HEK293T (cell line): ENCODE measurements around the gene SLC25A43.

Experiments
- CTCF ChIA-PET: fragments of 350-600 bp; formaldehyde crosslinking; extraction: SDS; loops from one replicate; lab custom pipeline; 2021; ENCODE audit warnings: antibody characterized with exemption, inconsistent platforms; lab: Yijun Ruan, JAX
- POLR2A ChIA-PET: fragments of 350-600 bp; formaldehyde crosslinking; extraction: SDS; loops from one replicate; lab custom pipeline; 2020; ENCODE audit warnings: antibody characterized with exemption, inconsistent platforms; lab: Yijun Ruan, JAX
- DNase-seq: peaks from one replicate; pipeline ENCODE4 v3.0.0; 2012; ENCODE audit warnings: mixed read lengths; ENCODE audit errors: extremely low spot score
- ARNT ChIP-seq: fragments of 450-650 bp; IDR thresholded peaks from 2 replicates; pipeline ENCODE4 v1.6.1; 2017; ENCODE audit warnings: mild to moderate bottlenecking
- BHLHE40 ChIP-seq: fragments of 450-650 bp; IDR thresholded peaks from 2 replicates; pipeline ENCODE4 v1.6.1; 2016; ENCODE audit warnings: mild to moderate bottlenecking, moderate library complexity, borderline replicate concordance
- CTBP1 ChIP-seq: fragments of 450-650 bp; IDR thresholded peaks from 2 replicates; pipeline ENCODE4 v1.6.1; 2016; ENCODE audit warnings: borderline replicate concordance
- ELF4 ChIP-seq: fragments of 450-650 bp; IDR thresholded peaks from 2 replicates; pipeline ENCODE4 v1.6.1; 2017; ENCODE audit warnings: antibody characterized with exemption
- FOXA1 ChIP-seq: fragments of 450-650 bp; IDR thresholded peaks from 2 replicates; pipeline ENCODE4 v1.6.1; 2016; ENCODE audit warnings: mild to moderate bottlenecking
- FOXK2 ChIP-seq: fragments of 450-650 bp; IDR thresholded peaks from 2 replicates; pipeline ENCODE4 v1.6.1; 2016; ENCODE audit warnings: mild to moderate bottlenecking
- FOXM1 ChIP-seq: fragments of 450-650 bp; IDR thresholded peaks from 2 replicates; pipeline ENCODE4 v1.6.1; 2017; ENCODE audit warnings: mild to moderate bottlenecking, borderline replicate concordance
- HDGF ChIP-seq: fragments of 450-650 bp; IDR thresholded peaks from 2 replicates; pipeline ENCODE4 v1.6.1; 2017; ENCODE audit warnings: antibody characterized with exemption, borderline replicate concordance
- L3MBTL2 ChIP-seq: fragments of 450-650 bp; conservative IDR thresholded peaks from 2 replicates; pipeline ENCODE4 v1.6.1; 2016; ENCODE audit warnings: mild to moderate bottlenecking
- LEF1 ChIP-seq: fragments of 450-650 bp; IDR thresholded peaks from 2 replicates; pipeline ENCODE4 v1.6.1; 2017; ENCODE audit warnings: mild to moderate bottlenecking, borderline replicate concordance
- NFRKB ChIP-seq: fragments of 450-650 bp; IDR thresholded peaks from 2 replicates; pipeline ENCODE4 v1.6.1; 2016; ENCODE audit warnings: mild to moderate bottlenecking, moderate library complexity
- PKNOX1 ChIP-seq: fragments of 450-650 bp; IDR thresholded peaks from 2 replicates; pipeline ENCODE4 v1.6.1; 2016
- SP1 ChIP-seq: fragments of 450-650 bp; IDR thresholded peaks from 2 replicates; pipeline ENCODE4 v1.6.1; 2017
- SUZ12 ChIP-seq: fragments of 450-650 bp; IDR thresholded peaks from 2 replicates; pipeline ENCODE4 v1.6.1; 2016; ENCODE audit warnings: mild to moderate bottlenecking
- TARDBP ChIP-seq: fragments of 450-650 bp; IDR thresholded peaks from 2 replicates; pipeline ENCODE4 v1.6.1; 2016
- ZNF384 ChIP-seq: fragments of 450-650 bp; IDR thresholded peaks from 2 replicates; pipeline ENCODE4 v1.6.1; 2016

The SLC25A43 gene

DNA sequence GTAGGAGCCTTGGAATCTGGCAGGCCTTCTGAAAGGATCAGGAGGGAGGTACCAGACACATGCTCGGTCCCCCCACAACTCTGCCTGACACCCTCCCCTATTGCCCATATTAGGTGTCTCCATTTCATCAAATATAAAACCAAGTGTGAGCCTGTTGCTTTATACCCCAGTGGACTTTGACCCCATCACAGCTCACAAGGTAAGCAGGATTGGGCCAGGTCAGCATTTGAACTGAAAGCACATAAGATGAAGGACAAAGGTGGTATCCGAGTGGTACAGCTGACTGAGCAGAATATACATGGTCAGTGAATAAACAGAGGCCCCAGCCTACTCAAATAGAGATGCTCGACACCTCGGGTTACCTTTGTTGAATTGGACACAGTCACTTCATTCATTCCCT is 20.0 kb downstream of the SLC25A43 start:
- no peak for TF ChIP-seq ARNT
- TF ChIP-seq CTBP1, result no peak
- TF ChIP-seq SP1, result no peak
- no peak for TF ChIP-seq ZNF384
- no peak for TF ChIP-seq L3MBTL2
- TF ChIP-seq FOXA1, result no peak
- no peak for TF ChIP-seq BHLHE40
- ChIA-PET POLR2A (no interaction called here), CTCF (interaction anchor here (1.0 kb wide), 1 partner anchor 71 kb away, joined by 3 read pairs; no protein-coding TSS in a partner anchor)
- DNase-seq, result no peak

GRCh38 chrX:119419898-119420297 is 20.8 kb downstream of the SLC25A43 start:
- no peak for DNase-seq
- CTCF ChIA-PET, result no interaction called here
- POLR2A ChIA-PET, result no interaction called here
- TF ChIP-seq PKNOX1 (no peak), FOXM1 (no peak), CTBP1 (no peak), FOXK2 (no peak), HDGF (no peak), SUZ12 (no peak), FOXA1 (no peak), L3MBTL2 (no peak)

- TF ChIP-seq FOXA1 (no peak), LEF1 (no peak), CTBP1 (no peak), FOXM1 (no peak), ELF4 (no peak), BHLHE40 (no peak), ZNF384 (no peak), L3MBTL2 (no peak), ARNT (no peak), SUZ12 (no peak), TARDBP (no peak), PKNOX1 (no peak), SP1 (no peak), FOXK2 (no peak), HDGF (no peak), NFRKB (no peak)
- no peak for DNase-seq
- CTCF ChIA-PET, result interaction anchor here (0.6 kb wide), 1 partner anchor 77 kb away, joined by 4 read pairs; no protein-coding TSS in a partner anchor
- POLR2A ChIA-PET, result no interaction called here
Measured at GRCh38 chrX:119421016-119421705, 22.0 kb downstream of the SLC25A43 start.

- CTCF ChIA-PET, result no interaction called here
- DNase-seq, result no peak
- TF ChIP-seq ZNF384 (no peak), BHLHE40 (no peak), CTBP1 (no peak), PKNOX1 (no peak), FOXM1 (no peak), HDGF (no peak), NFRKB (no peak), FOXK2 (no peak), LEF1 (no peak), SUZ12 (no peak), SP1 (no peak), TARDBP (no peak), ELF4 (no peak), L3MBTL2 (no peak), FOXA1 (no peak), ARNT (no peak)
- POLR2A ChIA-PET, result no interaction called here
Measured at GRCh38 chrX:119423631-119424030, 24.5 kb downstream of the SLC25A43 start.

GRCh38 chrX:119424999-119425398 is 25.9 kb downstream of the SLC25A43 start:
- POLR2A ChIA-PET, result no interaction called here
- no peak for TF ChIP-seq CTBP1
- TF ChIP-seq FOXM1, result no peak
- TF ChIP-seq FOXK2, result no peak
- TF ChIP-seq NFRKB, result no peak
- no peak for TF ChIP-seq L3MBTL2
- no peak for TF ChIP-seq ELF4
- no peak for TF ChIP-seq LEF1
- no peak for TF ChIP-seq SP1
- TF ChIP-seq FOXA1, result no peak
- TF ChIP-seq ARNT, result no peak
- TF ChIP-seq TARDBP, result no peak
- TF ChIP-seq SUZ12, result no peak
- no peak for TF ChIP-seq BHLHE40
- no peak for TF ChIP-seq ZNF384
- no peak for TF ChIP-seq PKNOX1
- TF ChIP-seq HDGF, result no peak
- DNase-seq, result no peak
- CTCF ChIA-PET, result no interaction called here
